HG02642 (cell line): ENCODE measurements around the gene MUSK.
"Not testable (repeated sequence)": the region's sequence is repeated elsewhere in the genome, so short reads cannot be mapped to it uniquely, and the experiment has no call there.

Experiments used
- ATAC-seq: cut with Tn5 transposase; IDR thresholded peaks from one replicate; pipeline ENCODE4 v1.9.1; 2021; ENCODE audit warnings: mild to moderate bottlenecking; ENCODE audit not compliant: unreplicated experiment, poor library complexity

The MUSK gene

GRCh38 chr9:110691002-110691549 is 22.5 kb downstream of the MUSK start:
- no peak for ATAC-seq

GRCh38 chr9:110695846-110696245 is 27.3 kb downstream of the MUSK start:
- ATAC-seq: not testable (repeated sequence)

- no peak for ATAC-seq
Observed at GRCh38 chr9:110700953-110701352, 32.4 kb downstream of the MUSK start.

GRCh38 chr9:110703669-110704068 is 35.1 kb downstream of the MUSK start:
- no peak for ATAC-seq

GRCh38 chr9:110707419-110707818 is 38.8 kb downstream of the MUSK start:
- ATAC-seq: no peak

- no peak for ATAC-seq
Observed at GRCh38 chr9:110710420-110710819, 41.8 kb downstream of the MUSK start.

- no peak for ATAC-seq
Observed at GRCh38 chr9:110712955-110713354, 44.4 kb downstream of the MUSK start.

GRCh38 chr9:110714314-110714713 is 45.7 kb downstream of the MUSK start:
- no peak for ATAC-seq

GRCh38 chr9:110728058-110728457 is 59.5 kb downstream of the MUSK start:
- ATAC-seq: no peak

GRCh38 chr9:110729641-110730040 is 61.0 kb downstream of the MUSK start:
- no peak for ATAC-seq

GRCh38 chr9:110731437-110732028 is 62.9 kb downstream of the MUSK start:
- no peak for ATAC-seq

- no peak for ATAC-seq
Observed at GRCh38 chr9:110738982-110739381, 70.4 kb downstream of the MUSK start.

GRCh38 chr9:110742741-110743371 is 74.3 kb downstream of the MUSK start:
- ATAC-seq: no peak

GRCh38 chr9:110744715-110745384 is 76.3 kb downstream of the MUSK start:
- ATAC-seq: no peak

GRCh38 chr9:110745676-110746075 is 77.1 kb downstream of the MUSK start:
- no peak for ATAC-seq

GRCh38 chr9:110746211-110746930 is 77.8 kb downstream of the MUSK start:
- ATAC-seq: no peak

GRCh38 chr9:110748251-110748893 is 79.8 kb downstream of the MUSK start:
- ATAC-seq: no peak

GRCh38 chr9:110750272-110750671 is 81.7 kb downstream of the MUSK start:
- ATAC-seq: no peak

GRCh38 chr9:110751971-110752370 is 83.4 kb downstream of the MUSK start:
- ATAC-seq: no peak

- no peak for ATAC-seq
Observed at GRCh38 chr9:110752766-110753165, 84.2 kb downstream of the MUSK start.
